ENCODE measurements around the gene ARHGAP10. TPM values are rescaled to one million over a fixed set of nuclear protein-coding genes. Genes with fewer than 3 reads are reported as not detected.

Gene ARHGAP10
- total and polyA plus RNA-seq, 5 donors from 2014 or later, result 2.9 to 14.1 (median 4.7) TPM

DNA sequence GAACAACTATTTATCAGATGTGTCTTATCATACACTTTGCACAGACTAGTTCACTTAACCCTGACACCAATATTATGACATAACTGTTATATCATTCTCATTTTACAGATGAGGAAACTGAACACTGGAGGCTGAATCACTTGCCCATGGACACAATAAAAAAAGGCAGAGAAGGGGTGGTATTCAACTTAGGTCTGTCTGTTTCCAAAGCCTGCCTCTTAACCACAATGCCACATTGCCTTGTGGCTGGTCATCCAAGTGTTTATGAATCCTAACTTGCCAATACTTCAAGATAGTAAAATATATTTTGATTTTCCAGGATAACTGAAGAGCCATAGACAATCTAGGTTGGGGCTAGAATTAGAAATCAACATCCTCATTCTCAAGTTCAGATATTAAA is 382.5 kb downstream of the ARHGAP10 start:
- no peak overlapping the region for H3K4me3 ChIP-seq (ENCODE audit: low read depth, low read length)
- H3K27ac Mint-ChIP-seq, result peak overlapping the region in 1 of 3 donors; percentile 39

DNA sequence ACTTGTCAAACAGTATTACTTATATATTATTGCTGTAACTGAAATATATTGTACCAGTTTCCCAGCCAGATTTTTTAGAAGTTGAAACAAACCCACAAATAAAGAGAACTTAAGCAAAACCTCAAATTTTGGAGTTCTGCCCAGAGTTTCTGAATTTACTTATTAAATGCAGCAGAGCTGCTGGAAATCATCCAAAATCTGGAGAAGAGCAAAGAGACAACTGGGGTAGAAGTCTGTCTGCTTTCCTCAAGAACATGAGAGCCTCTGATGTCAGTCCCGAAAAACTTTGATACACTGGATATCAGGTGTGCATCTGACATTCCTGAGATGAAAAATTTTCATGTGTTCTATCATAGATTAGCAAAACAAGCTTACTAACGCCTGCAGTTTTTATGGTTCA is 384.4 kb downstream of the ARHGAP10 start:
- no peak for DNase-seq
- Histone ChIP-seq H3K4me1 (ENCODE audit: control insufficient read depth, insufficient read depth, low read length, poor library complexity, severe bottlenecking) (no peaks in the 10 kb centered on the region), H3K9me3 (ENCODE audit: control insufficient read depth in 2 of 2, low read length in 2 of 2) (no peaks in the 10 kb centered on the region), H3K27me3 (ENCODE audit: control insufficient read depth, insufficient read depth, low read length) (no peaks in the 10 kb centered on the region), H3K27ac (ENCODE audit: insufficient read depth, low read length, poor library complexity, severe bottlenecking) (no peak overlapping the region), H3K4me3 (ENCODE audit: low read depth, low read length) (no peak overlapping the region), H3K36me3 (ENCODE audit: control insufficient read depth, insufficient read depth, low read length) (peaks cover 16% of the 10 kb centered on the region)
- no peak overlapping the region for H3K27ac Mint-ChIP-seq
- H3K36me3 Mint-ChIP-seq, result peaks cover 46% of the 10 kb centered on the region
- ATAC-seq (ENCODE audit: low read depth in 2 of 2), result no peak
- H3K4me1 Mint-ChIP-seq, result peaks cover 0 to 42% (median 16%) of the 10 kb centered on the region in 4 donors
- H3K4me3 Mint-ChIP-seq, result no peak overlapping the region
- peaks cover 0 to 3% (median 0%) of the 10 kb centered on the region in 7 donors for H3K9me3 Mint-ChIP-seq
- H3K27me3 Mint-ChIP-seq, result no peaks in the 10 kb centered on the region

More for the DNA sequence above, 382.5 kb downstream of the ARHGAP10 start:
- DNase-seq, result no peak
- no peaks in the 10 kb centered on the region for H3K27me3 ChIP-seq (ENCODE audit: control insufficient read depth, insufficient read depth, low read length)
- Mint-ChIP-seq H3K4me3 (no peak overlapping the region), H3K9me3 (peaks cover 0 to 3% (median 0%) of the 10 kb centered on the region in 7 donors), H3K36me3 (peaks cover 48% of the 10 kb centered on the region), H3K27me3 (no peaks in the 10 kb centered on the region), H3K4me1 (peaks cover 0 to 42% (median 18%) of the 10 kb centered on the region in 4 donors)
- H3K36me3 ChIP-seq (ENCODE audit: control insufficient read depth, insufficient read depth, low read length), result peaks cover 21% of the 10 kb centered on the region
- H3K9me3 ChIP-seq (ENCODE audit: control insufficient read depth in 2 of 2, low read length in 2 of 2), result no peaks in the 10 kb centered on the region
- no peak overlapping the region for H3K27ac ChIP-seq (ENCODE audit: insufficient read depth, low read length, poor library complexity, severe bottlenecking)
- no peak for ATAC-seq (ENCODE audit: low read depth in 2 of 2)
- H3K4me1 ChIP-seq (ENCODE audit: control insufficient read depth, insufficient read depth, low read length, poor library complexity, severe bottlenecking), result no peaks in the 10 kb centered on the region

DNA sequence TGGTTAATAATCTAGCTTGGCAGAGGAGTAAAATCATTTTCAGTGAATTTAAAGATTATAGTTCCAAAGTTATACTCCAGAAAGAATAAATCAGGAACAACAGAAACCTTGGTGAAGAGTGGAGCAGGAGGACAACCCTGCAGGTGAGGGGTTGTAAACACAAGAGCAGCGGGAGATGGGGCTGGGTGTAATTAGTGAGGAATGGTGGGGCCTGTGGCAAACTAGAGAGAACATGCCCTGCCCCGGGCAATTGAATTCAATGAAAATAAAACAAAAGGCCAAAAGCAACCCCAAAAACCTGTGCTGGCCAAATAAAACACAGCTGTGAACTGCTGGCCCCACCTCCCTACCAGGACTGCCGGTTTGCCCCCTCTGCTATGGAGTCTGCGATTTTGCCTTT is 385.1 kb downstream of the ARHGAP10 start:
- H3K27me3 Mint-ChIP-seq, result no peaks in the 10 kb centered on the region
- Histone ChIP-seq H3K27ac (ENCODE audit: insufficient read depth, low read length, poor library complexity, severe bottlenecking) (no peak overlapping the region), H3K36me3 (ENCODE audit: control insufficient read depth, insufficient read depth, low read length) (peaks cover 15% of the 10 kb centered on the region), H3K9me3 (ENCODE audit: control insufficient read depth in 2 of 2, low read length in 2 of 2) (no peaks in the 10 kb centered on the region), H3K4me1 (ENCODE audit: control insufficient read depth, insufficient read depth, low read length, poor library complexity, severe bottlenecking) (no peaks in the 10 kb centered on the region), H3K4me3 (ENCODE audit: low read depth, low read length) (no peak overlapping the region), H3K27me3 (ENCODE audit: control insufficient read depth, insufficient read depth, low read length) (no peaks in the 10 kb centered on the region)
- no peak for DNase-seq
- peaks cover 0 to 42% (median 16%) of the 10 kb centered on the region in 4 donors for H3K4me1 Mint-ChIP-seq
- peaks cover 0 to 3% (median 0%) of the 10 kb centered on the region in 7 donors for H3K9me3 Mint-ChIP-seq
- H3K36me3 Mint-ChIP-seq, result peaks cover 48% of the 10 kb centered on the region
- H3K4me3 Mint-ChIP-seq, result peak overlapping the region in 1 of 4 donors; percentile 15
- ATAC-seq (ENCODE audit: low read depth in 2 of 2), result peak in 1 of 2 donors; percentile 12
- peak overlapping the region; percentile 47 to 60 (median 54) for H3K27ac Mint-ChIP-seq

DNA sequence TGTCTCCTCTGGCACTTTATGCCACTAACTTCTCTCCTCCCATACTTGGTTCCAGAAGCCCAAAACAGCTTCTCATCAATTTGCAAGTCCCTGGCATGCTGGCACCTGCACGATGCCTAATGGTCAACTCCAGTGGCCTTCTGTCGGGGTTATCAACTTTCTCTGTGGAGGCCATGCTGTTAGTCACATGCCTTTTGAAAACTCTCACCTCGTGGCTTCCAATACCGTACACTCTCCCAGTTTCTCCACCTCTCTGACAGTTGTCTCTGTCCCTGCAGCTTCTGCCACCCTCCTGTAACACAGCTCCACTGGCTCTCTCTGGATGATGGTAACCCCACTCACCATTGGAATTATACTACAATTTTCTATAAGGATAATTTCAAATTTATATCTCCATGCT is 386.3 kb downstream of the ARHGAP10 start:
- Mint-ChIP-seq H3K36me3 (peaks cover 54% of the 10 kb centered on the region), H3K27me3 (no peaks in the 10 kb centered on the region), H3K4me1 (peaks cover 0 to 33% (median 13%) of the 10 kb centered on the region in 4 donors), H3K4me3 (peak overlapping the region in 1 of 4 donors; percentile 4), H3K27ac (peak overlapping the region in 1 of 3 donors; percentile 34), H3K9me3 (peaks cover 0 to 3% (median 1%) of the 10 kb centered on the region in 7 donors)
- H3K27me3 ChIP-seq (ENCODE audit: control insufficient read depth, insufficient read depth, low read length), result no peaks in the 10 kb centered on the region
- H3K9me3 ChIP-seq (ENCODE audit: control insufficient read depth in 2 of 2, low read length in 2 of 2), result no peaks in the 10 kb centered on the region
- no peak for ATAC-seq (ENCODE audit: low read depth in 2 of 2)
- H3K27ac ChIP-seq (ENCODE audit: insufficient read depth, low read length, poor library complexity, severe bottlenecking), result no peak overlapping the region
- H3K4me3 ChIP-seq (ENCODE audit: low read depth, low read length), result no peak overlapping the region
- no peaks in the 10 kb centered on the region for H3K4me1 ChIP-seq (ENCODE audit: control insufficient read depth, insufficient read depth, low read length, poor library complexity, severe bottlenecking)
- no peak for DNase-seq
- H3K36me3 ChIP-seq (ENCODE audit: control insufficient read depth, insufficient read depth, low read length), result peaks cover 13% of the 10 kb centered on the region

DNA sequence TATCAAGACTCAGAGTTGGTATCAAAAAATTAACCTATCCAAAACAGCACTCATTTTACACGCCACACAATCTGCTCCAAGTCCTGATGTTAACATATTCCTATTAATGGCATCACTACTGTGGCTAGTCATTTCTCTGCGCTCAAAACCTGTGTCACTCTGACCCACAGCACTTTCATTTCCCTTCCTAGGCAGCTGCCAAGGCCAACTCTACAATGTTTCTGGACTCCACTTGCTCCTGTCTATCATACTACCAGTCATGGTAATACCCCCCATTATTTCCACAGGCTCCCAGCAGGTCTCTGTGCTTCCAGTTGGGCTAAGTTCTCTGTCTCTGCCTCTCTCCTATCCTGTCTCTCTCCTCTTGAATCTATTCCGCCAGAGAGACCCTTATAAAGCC is 386.7 kb downstream of the ARHGAP10 start:
- Histone ChIP-seq H3K4me3 (ENCODE audit: low read depth, low read length) (no peak overlapping the region), H3K9me3 (ENCODE audit: control insufficient read depth in 2 of 2, low read length in 2 of 2) (peaks cover 2 to 3% of the 10 kb centered on the region in 2 experiments), H3K27me3 (ENCODE audit: control insufficient read depth, insufficient read depth, low read length) (no peaks in the 10 kb centered on the region), H3K4me1 (ENCODE audit: control insufficient read depth, insufficient read depth, low read length, poor library complexity, severe bottlenecking) (no peaks in the 10 kb centered on the region), H3K36me3 (ENCODE audit: control insufficient read depth, insufficient read depth, low read length) (peaks cover 11% of the 10 kb centered on the region), H3K27ac (ENCODE audit: insufficient read depth, low read length, poor library complexity, severe bottlenecking) (no peak overlapping the region)
- Mint-ChIP-seq H3K27me3 (peaks cover 4% of the 10 kb centered on the region), H3K36me3 (peaks cover 58% of the 10 kb centered on the region), H3K4me3 (no peak overlapping the region), H3K9me3 (peaks cover 0 to 7% (median 3%) of the 10 kb centered on the region in 7 donors), H3K4me1 (peaks cover 0 to 30% (median 13%) of the 10 kb centered on the region in 4 donors), H3K27ac (peak overlapping the region in 1 of 3 donors; percentile 34)
- DNase-seq (no peak), ATAC-seq (ENCODE audit: low read depth in 2 of 2) (no peak)

DNA sequence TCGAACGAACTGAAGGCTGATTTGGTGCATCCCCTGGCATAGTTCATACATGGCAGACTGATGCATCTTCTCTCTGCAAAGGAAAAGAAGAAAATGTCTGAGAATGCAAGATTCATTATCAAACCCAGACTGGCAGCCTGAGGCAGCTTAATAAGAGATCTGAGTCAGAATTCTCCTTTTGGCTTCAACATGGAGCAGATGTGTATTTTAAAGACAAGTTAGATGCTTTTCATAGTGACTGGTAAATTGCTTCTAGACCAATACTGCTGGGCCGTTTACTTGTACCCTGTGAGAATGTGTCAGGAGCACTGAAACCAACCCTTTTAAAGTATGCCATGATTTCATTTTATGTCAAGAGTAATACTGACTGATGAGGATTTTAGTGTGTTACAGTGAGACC is 388.3 kb downstream of the ARHGAP10 start:
- peaks cover 0 to 26% (median 13%) of the 10 kb centered on the region in 4 donors for H3K4me1 Mint-ChIP-seq
- peaks cover 0 to 20% (median 7%) of the 10 kb centered on the region in 7 donors for H3K9me3 Mint-ChIP-seq
- H3K27ac Mint-ChIP-seq, result peak overlapping the region in 1 of 3 donors; percentile 24
- Histone ChIP-seq H3K27ac (ENCODE audit: insufficient read depth, low read length, poor library complexity, severe bottlenecking) (no peak overlapping the region), H3K9me3 (ENCODE audit: control insufficient read depth in 2 of 2, low read length in 2 of 2) (peaks cover 11 to 16% of the 10 kb centered on the region in 2 experiments), H3K36me3 (ENCODE audit: control insufficient read depth, insufficient read depth, low read length) (peaks cover 7% of the 10 kb centered on the region), H3K27me3 (ENCODE audit: control insufficient read depth, insufficient read depth, low read length) (no peaks in the 10 kb centered on the region), H3K4me1 (ENCODE audit: control insufficient read depth, insufficient read depth, low read length, poor library complexity, severe bottlenecking) (no peaks in the 10 kb centered on the region), H3K4me3 (ENCODE audit: low read depth, low read length) (no peak overlapping the region)
- peaks cover 57% of the 10 kb centered on the region for H3K36me3 Mint-ChIP-seq
- DNase-seq (no peak), ATAC-seq (ENCODE audit: low read depth in 2 of 2) (no peak)
- peaks cover 4% of the 10 kb centered on the region for H3K27me3 Mint-ChIP-seq
- no peak overlapping the region for H3K4me3 Mint-ChIP-seq

Other genes starting within 250 kb of the ARHGAP10 start
- 24.7 TPM for gene TMEM184C, start 114.7 kb upstream of the ARHGAP10 start, total RNA-seq
- 10 to 100 TPM; 21.4 to 28.2 (median 26.5) TPM for gene TMEM184C, start 114.7 kb upstream of the ARHGAP10 start, polyA plus RNA-seq
- 27.5 TPM for gene PRMT9, start 47.9 kb upstream of the ARHGAP10 start, total RNA-seq
- gene PRMT9, start 47.9 kb upstream of the ARHGAP10 start, polyA plus RNA-seq, result 1 to 10 TPM; 5.8 to 8.9 (median 6.5) TPM